Heart right ventricle (tissue), 16 donors: Measurements from ENCODE around the gene ATP1A4. TPM values are rescaled to one million over a fixed set of nuclear protein-coding genes. Genes with fewer than 3 reads are reported as not detected.

Experiments
- ATAC-seq, 8 donors: fragments of 200-7000 bp; cut with Tn5 transposase; one replicate each; pipeline ENCODE4 v1.9.1; 2020; ENCODE audit warnings: mild to moderate bottlenecking in 8 of 8, moderate library complexity in 8 of 8, moderate number of reproducible peaks in 1 of 8
- DNase-seq, 2 donors: peaks; one replicate each; pipeline ENCODE4 v3.0.0-alpha.2; 2020
- H3K27ac ChIP-seq, 10 donors: fragments of 200-600 bp; sonication (generic) in 2 of 10; one replicate each; pipeline versions ENCODE4 v1.5.0 to v1.8.0; 2020 to 2022; ENCODE audit warnings: mild to moderate bottlenecking in 3 of 10
- H3K27me3 ChIP-seq, 7 donors: fragments of 200-600 bp; one replicate each; pipeline ENCODE4 v1.8.0; 2021 to 2022; ENCODE audit warnings: mild to moderate bottlenecking in 2 of 7
- H3K36me3 ChIP-seq, 9 donors: fragments of 200-600 bp; sonication (generic) in 1 of 9; one replicate each; pipeline versions ENCODE4 v1.5.0 to v1.8.0; 2020 to 2022; ENCODE audit warnings: mild to moderate bottlenecking in 2 of 9
- H3K4me1 ChIP-seq, 9 donors: fragments of 200-600 bp; sonication (generic) in 1 of 9; one replicate each; pipeline versions ENCODE4 v1.5.0 to v1.8.0; 2020 to 2022; ENCODE audit warnings: mild to moderate bottlenecking in 4 of 9
- H3K4me3 ChIP-seq, 10 donors: fragments of 200-600 bp; sonication (generic) in 2 of 10; one replicate each; pipeline versions ENCODE4 v1.5.0 to v1.8.0; 2020 to 2022; ENCODE audit warnings: mild to moderate bottlenecking in 7 of 10, moderate library complexity in 2 of 10
- H3K9me3 ChIP-seq, 11 donors: fragments of 200-600 bp in 10 of 11; sonication (generic) in 2 of 11; one replicate each; pipeline versions ENCODE4 v1.5.0 to v1.8.0; 2013 to 2022; ENCODE audit warnings: mild to moderate bottlenecking in 2 of 11, control low read depth in 1 of 11, moderate library complexity in 1 of 11
- WGBS, 2 donors: extraction: QIAGEN DNeasy Blood & Tissue Kit; methylation state at CpG; one replicate each; pipeline ENCODE4 v1.1.7; 2013; ENCODE audit warnings: inconsistent platforms in 1 of 2; 5-methylcytosine and 5-hydroxymethylcytosine counted together
- intact Hi-C, 10 donors: fragments of 100-400 bp; cut with DNase I; formaldehyde crosslinking; loops; one replicate each; pipeline versions ENCODE4 v1.11.1 to v1.14.2; 2022
- polyA plus RNA-seq, 2 donors: library from polyadenylated mRNA; stranded (reverse); fragments of 200-250 nt; gene quantifications; one replicate each; pipeline ENCODE4 v1.2.3, GENCODE V29; 2013
- total RNA-seq, 10 donors: library from RNA; stranded (reverse); fragmentation: NEBNext Ultra II Directional in 3 of 10; extraction: Animal tissue kit (Norgen Biotek cat#: 25700) in 3 of 10; gene quantifications; one replicate each; pipeline versions ENCODE4 v1.2.1 to v1.2.4, GENCODE V29; 2021 to 2023
- TF ChIP-seq, protein P1 (sequence below), 9 donors: fragments of 200-600 bp; sonication (generic) in 2 of 9; IDR thresholded peaks; one replicate each; pipeline versions ENCODE4 v1.5.0 to v1.8.0; 2021 to 2022; ENCODE audit warnings: antibody characterized with exemption in 9 of 9, mild to moderate bottlenecking in 5 of 9, moderate library complexity in 1 of 9
- donor health status: Arrhythmogenic right ventricular cardiomyopathy.
- donor health status: ischemic (EF 13 %, LVEDD 7.1; RV severe dilation, severe dysfunction).
- donor health status: healthy with polysubstance abuse.
- donor health status: DM: no; HTN: yes; CAD: no.
- donor health status: DM: no; HTN: no; CAD: no.
- donor health status: ischemic (EF 25% LVEDD 6.9; RV normal size, moderate dysfunction).
- donor health status: ischemic (EF 25% LVEDD 5.7; RV mildly dilated, moderate dysfunction).
- donor health status: healthy.
- donor health status: DM: yes; HTN: yes; CAD: no.
- donor health status: Ischemic cardiomyopathy.
- donor health status: ischemic (EF 35%, LVEDD 5.7; RV mildly dilated, moderate dysfunction).
- donor health status: nonischemic (EF 11% LVEDD 7.7; RV severe dilation, severe dysfunction).
- donor health status: DM: yes; HTN: yes; CAD: no.
- donor health status: PGD.
- donor health status: ischemic (EF 29% LVEDD 5.4; RV normal size, mild dysfunction).
- donor health status: nonischemic (EF 23%, LVEDD 6.1; RV moderate dilation, normal function).

The ATP1A4 gene
- total and polyA plus RNA-seq, 12 donors, result 0.04 to 1.5 (median 0.29) TPM; not detected in 5

DNA sequence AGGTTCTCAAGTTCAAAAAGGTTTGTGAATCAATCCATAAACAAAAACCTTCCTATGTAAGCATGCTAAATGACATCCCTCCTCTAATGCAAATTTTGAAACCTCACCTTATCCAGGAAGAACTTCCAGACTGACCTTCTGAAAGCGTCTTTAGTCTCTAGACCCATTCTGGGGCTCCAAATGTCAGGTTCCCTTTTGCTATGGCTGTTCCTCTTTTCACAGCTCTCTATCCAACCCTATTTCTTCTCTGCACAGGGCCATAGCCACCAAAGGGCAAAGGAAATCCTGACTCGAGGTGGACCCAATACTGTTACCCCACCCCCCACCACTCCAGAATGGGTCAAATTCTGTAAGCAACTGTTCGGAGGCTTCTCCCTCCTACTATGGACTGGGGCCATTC, 3.4 kb downstream of the ATP1A4 start:
- intact Hi-C loops, result no loop called here
- H3K27ac ChIP-seq, result no peak overlapping the region
- ATAC-seq (no peak), DNase-seq (no peak)
- no peaks in the 10 kb centered on the region for H3K27me3 ChIP-seq
- H3K36me3 ChIP-seq, result no peaks in the 10 kb centered on the region
- TF ChIP-seq, protein P1, sequence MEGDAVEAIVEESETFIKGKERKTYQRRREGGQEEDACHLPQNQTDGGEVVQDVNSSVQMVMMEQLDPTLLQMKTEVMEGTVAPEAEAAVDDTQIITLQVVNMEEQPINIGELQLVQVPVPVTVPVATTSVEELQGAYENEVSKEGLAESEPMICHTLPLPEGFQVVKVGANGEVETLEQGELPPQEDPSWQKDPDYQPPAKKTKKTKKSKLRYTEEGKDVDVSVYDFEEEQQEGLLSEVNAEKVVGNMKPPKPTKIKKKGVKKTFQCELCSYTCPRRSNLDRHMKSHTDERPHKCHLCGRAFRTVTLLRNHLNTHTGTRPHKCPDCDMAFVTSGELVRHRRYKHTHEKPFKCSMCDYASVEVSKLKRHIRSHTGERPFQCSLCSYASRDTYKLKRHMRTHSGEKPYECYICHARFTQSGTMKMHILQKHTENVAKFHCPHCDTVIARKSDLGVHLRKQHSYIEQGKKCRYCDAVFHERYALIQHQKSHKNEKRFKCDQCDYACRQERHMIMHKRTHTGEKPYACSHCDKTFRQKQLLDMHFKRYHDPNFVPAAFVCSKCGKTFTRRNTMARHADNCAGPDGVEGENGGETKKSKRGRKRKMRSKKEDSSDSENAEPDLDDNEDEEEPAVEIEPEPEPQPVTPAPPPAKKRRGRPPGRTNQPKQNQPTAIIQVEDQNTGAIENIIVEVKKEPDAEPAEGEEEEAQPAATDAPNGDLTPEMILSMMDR (IDR thresholded peaks at IDR 0.05), result no peak
- 79 to 88% methylated on average over 3 of the region's 3 CpGs for WGBS, 2 donors
- H3K9me3 ChIP-seq, result no peaks in the 10 kb centered on the region
- H3K4me3 ChIP-seq, result no peak overlapping the region
- peaks cover 0 to 4% (median 0%) of the 10 kb centered on the region in 9 donors for H3K4me1 ChIP-seq

DNA sequence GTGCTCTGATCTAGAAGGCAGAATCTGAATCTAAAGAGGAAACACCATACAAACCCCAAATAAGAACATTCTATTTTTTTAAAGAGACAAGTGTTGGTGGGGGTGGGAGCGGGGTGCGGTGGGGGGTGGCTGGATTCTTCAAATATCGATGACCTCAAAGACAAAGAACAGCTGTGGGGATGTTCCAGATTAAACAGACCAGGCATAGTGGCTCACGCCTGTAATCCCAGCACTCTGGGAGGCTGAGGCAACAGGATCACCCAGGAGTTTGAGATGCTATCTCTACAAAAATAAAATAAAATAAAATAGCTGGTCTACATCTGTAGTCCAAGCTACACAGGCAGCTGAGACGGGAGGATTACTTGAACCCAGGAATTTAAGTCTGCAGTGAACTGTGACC, 5.0 kb downstream of the ATP1A4 start:
- peaks cover 0 to 4% (median 0%) of the 10 kb centered on the region in 9 donors for H3K4me1 ChIP-seq
- DNase-seq, result no peak
- WGBS, 2 donors, result 81% methylated on average over 5 of the region's 5 CpGs
- no peak overlapping the region for H3K4me3 ChIP-seq
- no peaks in the 10 kb centered on the region for H3K9me3 ChIP-seq
- no peak for ATAC-seq
- H3K36me3 ChIP-seq, result no peaks in the 10 kb centered on the region
- H3K27ac ChIP-seq, result no peak overlapping the region
- TF ChIP-seq, protein P1 (IDR thresholded peaks at IDR 0.05), result no peak
- intact Hi-C loops, result no loop called here
- no peaks in the 10 kb centered on the region for H3K27me3 ChIP-seq

DNA sequence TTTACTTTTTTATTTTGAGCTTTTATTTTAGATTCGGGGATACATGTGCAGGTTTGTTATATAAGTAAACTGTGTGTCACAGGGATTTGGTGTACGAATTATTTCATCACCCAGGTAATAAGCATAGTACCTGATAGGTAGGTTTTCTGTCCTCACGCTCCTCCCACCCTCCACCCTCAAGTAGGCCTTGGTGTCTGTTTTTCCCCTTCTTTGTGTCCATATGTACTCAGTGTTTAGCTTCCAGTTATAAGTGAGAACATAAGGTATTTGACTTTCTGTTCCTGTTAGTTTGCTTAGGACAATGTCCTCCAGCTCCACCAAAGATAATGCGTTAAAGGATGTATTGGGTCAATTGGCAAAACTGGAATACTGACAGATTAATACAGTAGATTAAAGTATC, 5.8 kb downstream of the ATP1A4 start:
- Histone ChIP-seq H3K4me3 (no peak overlapping the region), H3K4me1 (peaks cover 0 to 1% (median 0%) of the 10 kb centered on the region in 9 donors), H3K27me3 (no peaks in the 10 kb centered on the region), H3K27ac (no peak overlapping the region), H3K9me3 (no peaks in the 10 kb centered on the region), H3K36me3 (no peaks in the 10 kb centered on the region)
- TF ChIP-seq, protein P1 (IDR thresholded peaks at IDR 0.05), result no peak
- WGBS, 2 donors, result 78 to 93% methylated on average over 4 of the region's 4 CpGs
- intact Hi-C loops, result no loop called here
- DNase-seq (no peak), ATAC-seq (no peak)

DNA sequence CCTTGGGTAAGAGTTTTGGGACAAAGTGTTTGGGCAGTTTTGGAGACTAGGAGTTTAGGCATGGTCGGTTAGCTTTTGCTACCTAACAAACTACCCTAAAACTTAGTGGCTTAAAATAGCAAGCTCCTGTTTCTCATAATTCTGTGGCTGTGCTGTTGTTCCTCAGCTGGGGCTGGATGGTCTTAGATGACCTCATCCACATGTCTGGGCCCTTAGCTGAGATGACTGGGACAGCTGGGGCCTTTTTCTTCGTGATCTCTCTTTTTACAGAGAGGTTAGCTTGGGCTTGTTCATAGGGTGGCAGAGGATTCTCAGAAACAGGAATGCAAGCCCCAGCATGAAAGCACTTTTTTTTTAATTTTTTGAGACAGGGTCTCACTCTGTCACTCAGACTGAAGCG, 6.6 kb downstream of the ATP1A4 start:
- Histone ChIP-seq H3K36me3 (no peaks in the 10 kb centered on the region), H3K27me3 (no peaks in the 10 kb centered on the region), H3K4me3 (no peak overlapping the region), H3K4me1 (peaks cover 0 to 5% (median 0%) of the 10 kb centered on the region in 9 donors), H3K9me3 (no peaks in the 10 kb centered on the region), H3K27ac (no peak overlapping the region)
- intact Hi-C loops, result no loop called here
- ATAC-seq, result no peak
- TF ChIP-seq, protein P1 (IDR thresholded peaks at IDR 0.05), result no peak
- no peak for DNase-seq
- 68 to 80% methylated on average over 3 of the region's 3 CpGs for WGBS, 2 donors
